HCT116 (cell line): Measurements from ENCODE around the gene PRSS22.

ENCODE experiments used
- CEBPB ChIP-seq: IDR thresholded peaks from 2 replicates; pipeline ENCODE4 v1.6.1; 2012; ENCODE audit warnings: low read depth
- CTCF ChIP-seq, 3 experiments: fragments of 200-600 bp in 1 of 3; sonication (generic) in 1 of 3; IDR thresholded peaks in 2 of 3; conservative IDR thresholded peaks in 1 of 3; 2 replicates each; pipeline ENCODE4 v1.5.1; 2012 to 2017; ENCODE audit warnings: low read depth in 2 of 3, low read length in 2 of 3, antibody characterized with exemption in 1 of 3, borderline replicate concordance in 1 of 3, control low read depth in 1 of 3, mild to moderate bottlenecking in 1 of 3, mixed read lengths in 1 of 3, mixed run types in 1 of 3, moderate library complexity in 1 of 3; ENCODE audit not compliant: insufficient read depth in 1 of 3
- EZH2 ChIP-seq: fragments of 200-600 bp; sonication (generic); IDR thresholded peaks from 2 replicates; pipeline ENCODE4 v1.6.1; 2017; ENCODE audit warnings: antibody characterized with exemption, mixed run types
- EZH2phosphoT487 ChIP-seq: fragments of 200-600 bp; IDR thresholded peaks from 2 replicates; pipeline ENCODE4 v1.6.1; 2018; ENCODE audit warnings: antibody characterized with exemption, borderline replicate concordance
- POLR2A ChIP-seq: IDR thresholded peaks from 2 replicates; pipeline ENCODE4 v1.7.0; 2011; ENCODE audit warnings: borderline replicate concordance; ENCODE audit not compliant: insufficient read depth, insufficient read length; ENCODE audit errors: extremely low read depth
- POLR2AphosphoS5 ChIP-seq: IDR thresholded peaks from 2 replicates; pipeline ENCODE4 v1.6.1; 2011; ENCODE audit warnings: mild to moderate bottlenecking, low read depth, low read length, moderate library complexity
- YY1 ChIP-seq: IDR thresholded peaks from 2 replicates; pipeline ENCODE4 v1.6.1; 2011; ENCODE audit warnings: low read length, low read depth, moderate library complexity, mild to moderate bottlenecking; ENCODE audit not compliant: insufficient replicate concordance; ENCODE audit errors: extremely low read depth
- ZNF274 ChIP-seq: fragments of 200-500 bp; sonication (Bioruptor generic); IDR thresholded peaks from 2 replicates; pipeline ENCODE4 v1.6.1; 2014; ENCODE audit warnings: mild to moderate bottlenecking, low read depth, low read length, inconsistent platforms

GRCh38 chr16:2814551-2815298 lies 43.2 kb downstream of the PRSS22 start:
- TF ChIP-seq CTCF (IDR thresholded peaks at IDR 0.05 in 2 of 3, conservative IDR thresholded peaks at IDR 0.05 in 1 of 3; ENCODE audit: borderline replicate concordance in 1 of 3, insufficient read depth in 1 of 3, low read depth in 2 of 3, low read length in 2 of 3) (no peak), CEBPB (no peak), EZH2phosphoT487 (no peak), EZH2 (no peak), POLR2A (no peak), POLR2AphosphoS5 (no peak), YY1 (no peak), ZNF274 (no peak)
